ENCODE data around the gene NUMB.
"Not testable (repeated sequence)": the region's sequence is repeated elsewhere in the genome, so short reads cannot be mapped to it uniquely, and the experiment has no call there.

NUMB gene

GRCh38 chr14:73463411-73463810 is 5.1 kb upstream of the NUMB start:
- DNase-seq = no peak

GRCh38 chr14:73462815-73463214 is 4.5 kb upstream of the NUMB start:
- no peak for DNase-seq

GRCh38 chr14:73462048-73462715 is 3.8 kb upstream of the NUMB start:
- peak; percentile 76 for DNase-seq

GRCh38 chr14:73461478-73462047 is 3.2 kb upstream of the NUMB start:
- peak; percentile 23 for DNase-seq

GRCh38 chr14:73460691-73461127 is 2.4 kb upstream of the NUMB start:
- DNase-seq = peak; percentile 43

GRCh38 chr14:73459959-73460358 is 1.6 kb upstream of the NUMB start:
- no peak for DNase-seq

GRCh38 chr14:73457924-73458182 is 493 bp downstream of the NUMB start:
- DNase-seq = no peak

GRCh38 chr14:73457041-73457923 is 1.1 kb downstream of the NUMB start:
- DNase-seq = peak; percentile 11

- no peak for DNase-seq
Observed at GRCh38 chr14:73455294-73455693, 3.1 kb downstream of the NUMB start.

- DNase-seq = no peak
Observed at GRCh38 chr14:73452341-73453186, 5.8 kb downstream of the NUMB start.

- no peak for DNase-seq
Observed at GRCh38 chr14:73443758-73444157, 14.6 kb downstream of the NUMB start.

GRCh38 chr14:73441286-73441685 is 17.1 kb downstream of the NUMB start:
- no peak for DNase-seq

GRCh38 chr14:73438993-73439392 is 19.4 kb downstream of the NUMB start:
- DNase-seq = no peak

GRCh38 chr14:73437206-73437605 is 21.1 kb downstream of the NUMB start:
- DNase-seq = no peak

GRCh38 chr14:73432124-73432523 is 26.2 kb downstream of the NUMB start:
- no peak for DNase-seq

GRCh38 chr14:73428353-73428824 is 30.0 kb downstream of the NUMB start:
- DNase-seq = no peak

- no peak for DNase-seq
Observed at GRCh38 chr14:73427516-73428264, 30.7 kb downstream of the NUMB start.

GRCh38 chr14:73426877-73427276 is 31.5 kb downstream of the NUMB start:
- DNase-seq = no peak

GRCh38 chr14:73424453-73424852 is 33.9 kb downstream of the NUMB start:
- no peak for DNase-seq

- DNase-seq = not testable (repeated sequence)
Observed at GRCh38 chr14:73423092-73423491, 35.3 kb downstream of the NUMB start.

GRCh38 chr14:73422515-73422914 is 35.8 kb downstream of the NUMB start:
- DNase-seq = no peak

GRCh38 chr14:73418227-73418626 is 40.1 kb downstream of the NUMB start:
- no peak for DNase-seq

All from NCI-H146 (cell line).